H9 (cell line): ENCODE measurements around the gene MCU. TPM values are rescaled to one million over a fixed set of nuclear protein-coding genes. Genes with fewer than 3 reads are reported as not detected.

ENCODE experiments used
- DNase-seq: peaks from one replicate; pipeline ENCODE4 v3.0.0-alpha.2; 2017
- H2AFZ ChIP-seq: one replicate; pipeline ENCODE4 v1.6.1; 2013; ENCODE audit warnings: mild to moderate bottlenecking, low read length, control low read depth, moderate library complexity
- H2AK5ac ChIP-seq: 2 replicates; pipeline ENCODE4 v1.6.1; 2013; ENCODE audit warnings: low read length, control low read depth, mixed read lengths; ENCODE audit not compliant: insufficient read length
- H2BK120ac ChIP-seq: one replicate; pipeline ENCODE4 v1.6.1; 2013; ENCODE audit warnings: low read depth, mild to moderate bottlenecking, low read length, control low read depth, inconsistent platforms; ENCODE audit not compliant: poor library complexity, severe bottlenecking
- H2BK12ac ChIP-seq: 2 replicates; pipeline ENCODE4 v1.6.1; 2013; ENCODE audit warnings: low read length, control low read depth, mixed read lengths, low read depth; ENCODE audit not compliant: insufficient read length
- H2BK15ac ChIP-seq: 2 replicates; pipeline ENCODE4 v1.6.1; 2013; ENCODE audit warnings: low read depth, low read length, control low read depth
- H2BK20ac ChIP-seq: one replicate; pipeline ENCODE4 v1.6.1; 2013; ENCODE audit warnings: low read depth, mild to moderate bottlenecking, low read length, control low read depth, inconsistent platforms; ENCODE audit not compliant: poor library complexity, severe bottlenecking
- H2BK5ac ChIP-seq: 2 replicates; pipeline ENCODE4 v1.6.1; 2013; ENCODE audit warnings: low read length, control low read depth, mixed read lengths; ENCODE audit not compliant: insufficient read length
- H3K14ac ChIP-seq: 2 replicates; pipeline ENCODE4 v1.6.1; 2013; ENCODE audit warnings: low read length, control low read depth; ENCODE audit not compliant: insufficient read depth
- H3K18ac ChIP-seq: 2 replicates; pipeline ENCODE4 v1.6.1; 2013; ENCODE audit warnings: low read depth, mild to moderate bottlenecking, mixed read lengths, low read length, control low read depth; ENCODE audit not compliant: insufficient read length
- H3K23ac ChIP-seq: 2 replicates; pipeline ENCODE4 v1.6.1; 2013; ENCODE audit warnings: low read length, control low read depth, mixed read lengths, low read depth; ENCODE audit not compliant: insufficient read length
- H3K23me2 ChIP-seq: 2 replicates; pipeline ENCODE4 v1.6.1; 2013; ENCODE audit warnings: low read depth, mild to moderate bottlenecking, mixed read lengths, low read length, control low read depth; ENCODE audit not compliant: insufficient read length, poor library complexity, severe bottlenecking
- H3K27ac ChIP-seq: 2 replicates; pipeline ENCODE4 v1.5.1; 2013; ENCODE audit warnings: low read length, control low read depth, mixed read lengths, low read depth; ENCODE audit not compliant: insufficient read length
- H3K27me3 ChIP-seq: 2 replicates; pipeline ENCODE4 v1.6.1; 2013; ENCODE audit warnings: low read length, control low read depth, inconsistent platforms; ENCODE audit not compliant: insufficient read depth
- H3K4ac ChIP-seq: 2 replicates; pipeline ENCODE4 v1.6.1; 2013; ENCODE audit warnings: low read depth, mild to moderate bottlenecking, control low read depth, inconsistent platforms, low read length, moderate library complexity
- H3K4me1 ChIP-seq: 2 replicates; pipeline ENCODE4 v1.6.1; 2013; ENCODE audit warnings: low read length, control low read depth, inconsistent platforms; ENCODE audit not compliant: insufficient read depth
- H3K4me2 ChIP-seq: 2 replicates; pipeline ENCODE4 v1.6.1; 2013; ENCODE audit warnings: low read length, control low read depth, mixed read lengths; ENCODE audit not compliant: insufficient read length, insufficient read depth
- H3K56ac ChIP-seq: 2 replicates; pipeline ENCODE4 v1.6.1; 2013; ENCODE audit warnings: low read depth, mild to moderate bottlenecking, mixed read lengths, low read length, control low read depth; ENCODE audit not compliant: insufficient read length
- H3K79me1 ChIP-seq: 2 replicates; pipeline ENCODE4 v1.6.1; 2013; ENCODE audit warnings: low read depth, mild to moderate bottlenecking, moderate library complexity, low read length, control low read depth, inconsistent platforms; ENCODE audit not compliant: insufficient read depth, poor library complexity, severe bottlenecking
- H3K79me2 ChIP-seq: 2 replicates; pipeline ENCODE4 v1.6.1; 2013; ENCODE audit warnings: low read length, control low read depth, inconsistent platforms; ENCODE audit not compliant: insufficient read depth
- H3K9ac ChIP-seq: 2 replicates; pipeline ENCODE4 v1.6.1; 2013; ENCODE audit warnings: low read length, control low read depth, mixed read lengths; ENCODE audit not compliant: insufficient read length; ENCODE audit errors: extremely low read depth
- H3K9me3 ChIP-seq: one replicate; pipeline ENCODE4 v1.6.1; 2013; ENCODE audit warnings: low read depth, low read length, inconsistent platforms; ENCODE audit not compliant: control insufficient read depth
- H3T11ph ChIP-seq: one replicate; pipeline ENCODE4 v1.6.1; 2013; ENCODE audit warnings: mild to moderate bottlenecking, low read length, control low read depth, inconsistent platforms
- H4K20me1 ChIP-seq: one replicate; pipeline ENCODE4 v1.6.1; 2013; ENCODE audit not compliant: control insufficient read depth, insufficient read length, insufficient read depth
- H4K5ac ChIP-seq: 2 replicates; pipeline ENCODE4 v1.6.1; 2013; ENCODE audit warnings: low read depth, mild to moderate bottlenecking, mixed read lengths, low read length, control low read depth; ENCODE audit not compliant: insufficient read length
- H4K8ac ChIP-seq: replicated peaks from 2 replicates; pipeline ENCODE4 v1.6.1; 2013; ENCODE audit warnings: low read length, control low read depth, mixed read lengths, low read depth; ENCODE audit not compliant: insufficient read length
- H4K91ac ChIP-seq: 2 replicates; pipeline ENCODE4 v1.6.1; 2013; ENCODE audit warnings: low read depth, mild to moderate bottlenecking, moderate library complexity, mixed read lengths, low read length, control low read depth; ENCODE audit not compliant: insufficient read length
- H3K27ac Mint-ChIP-seq, 3 experiments: 2 replicates in 2 of 3; 3 replicates in 1 of 3; pipeline ENCODE4 v1.8.0; 2020 to 2021; ENCODE audit warnings: mixed read lengths in 3 of 3, mild to moderate bottlenecking in 1 of 3, moderate library complexity in 1 of 3
- H3K27me3 Mint-ChIP-seq: 2 replicates; pipeline ENCODE4 v1.8.0; 2021; ENCODE audit warnings: low read depth, mild to moderate bottlenecking, moderate library complexity, mixed read lengths
- H3K36me3 Mint-ChIP-seq, 3 experiments: 2 replicates in 2 of 3; 3 replicates in 1 of 3; pipeline ENCODE4 v1.8.0; 2020 to 2021; ENCODE audit warnings: low read depth in 3 of 3, mixed read lengths in 3 of 3; ENCODE audit not compliant: insufficient read depth in 1 of 3
- H3K4me1 Mint-ChIP-seq, 2 experiments: 2 replicates each; pipeline ENCODE4 v1.8.0; 2020; ENCODE audit warnings: mixed read lengths in 2 of 2
- H3K4me3 Mint-ChIP-seq, 2 experiments: 2 replicates in 1 of 2; 3 replicates in 1 of 2; pipeline ENCODE4 v1.8.0; 2020 to 2021; ENCODE audit warnings: mild to moderate bottlenecking in 2 of 2, mixed read lengths in 2 of 2, moderate library complexity in 1 of 2
- H3K9me3 Mint-ChIP-seq, 2 experiments: 2 replicates in 1 of 2; 3 replicates in 1 of 2; pipeline ENCODE4 v1.8.0; 2020; ENCODE audit warnings: mild to moderate bottlenecking in 2 of 2, mixed read lengths in 2 of 2, moderate library complexity in 1 of 2
- CTCF ChIP-seq: fragments of 200-600 bp; sonication (generic); conservative IDR thresholded peaks from 3 replicates; pipeline ENCODE4 v1.8.0; 2021; ENCODE audit warnings: antibody characterized with exemption, mild to moderate bottlenecking
- WGBS: extraction: QIAGEN DNeasy Blood & Tissue Kit; methylation state at CpG from one replicate; pipeline ENCODE4 v1.1.7; 2013; ENCODE audit warnings: missing lambda C conversion rate, low lambda C conversion rate, mixed read lengths; ENCODE audit not compliant: insufficient read length; ENCODE audit errors: extremely low coverage; 5-methylcytosine and 5-hydroxymethylcytosine counted together
- total RNA-seq: library from RNA; stranded (reverse); gene quantifications from 2 replicates; pipeline ENCODE4 v1.2.1, GENCODE V29; 2021

Gene MCU
- total RNA-seq, 1 experiment from 2014 or later: 36.6 TPM

- Histone ChIP-seq H3K14ac (no peak overlapping the region), H3K18ac (no peak overlapping the region), H3K4me2 (no peak overlapping the region), H3K79me2 (no peaks in the 10 kb centered on the region; the same call in 1 of the 2 replicates), H4K5ac (no peak overlapping the region), H3K9me3 (no peaks in the 10 kb centered on the region), H3K9ac (no peak overlapping the region), H2AK5ac (no peak overlapping the region), H3K4ac (no peak overlapping the region), H3K23ac (no peak overlapping the region), H2BK5ac (no peak overlapping the region), H3K27me3 (no peaks in the 10 kb centered on the region), H4K20me1 (no peaks in the 10 kb centered on the region), H2BK120ac (no peak overlapping the region), H2AFZ (no peak overlapping the region), H3K4me1 (peaks cover 5% of the 10 kb centered on the region; the same call in 1 of the 2 replicates), H2BK15ac (no peak overlapping the region), H4K8ac (no peak overlapping the region), H3K56ac (no peak overlapping the region), H3T11ph (no peak overlapping the region), H3K23me2 (no peaks in the 10 kb centered on the region), H4K91ac (no peak overlapping the region), H2BK20ac (no peak overlapping the region), H3K79me1 (no peaks in the 10 kb centered on the region), H2BK12ac (peak overlapping the region; percentile 76), H3K27ac (no peak overlapping the region)
- no peak for DNase-seq
- Mint-ChIP-seq H3K4me1 (peaks cover 41 to 42% of the 10 kb centered on the region in 2 experiments), H3K36me3 (peaks cover 0 to 5% (median 0%) of the 10 kb centered on the region in 3 experiments; a peak in 2 of 7 replicates), H3K27me3 (no peaks in the 10 kb centered on the region), H3K9me3 (no peaks in the 10 kb centered on the region), H3K4me3 (no peak overlapping the region), H3K27ac (peak overlapping the region in 2 of 3 experiments; percentile 58 to 61; a peak in 2 of 7 replicates)
- WGBS: no CpG with 5 or more reads among the region's 3 CpGs
- no peak for TF ChIP-seq CTCF
Observed at GRCh38 chr10:72796042-72796441, 104.1 kb downstream of the MCU start.
